Testis (tissue), 3 donors: ENCODE measurements around the gene MSI2. TPM values are rescaled to one million over a fixed set of nuclear protein-coding genes. Genes with fewer than 3 reads are reported as not detected.

ENCODE experiments used
- DNase-seq: peaks from one replicate; pipeline ENCODE4 v3.0.0-alpha.2; 2019
- H3K27ac ChIP-seq, 2 donors: fragments of 200-600 bp; sonication (generic); one replicate each; pipeline ENCODE4 v1.5.1; 2019
- H3K27me3 ChIP-seq: fragments of 200-600 bp; sonication (generic); one replicate; pipeline ENCODE4 v1.5.1; 2019
- H3K36me3 ChIP-seq: fragments of 200-600 bp; sonication (generic); one replicate; pipeline ENCODE4 v1.5.1; 2017; ENCODE audit warnings: low read depth; ENCODE audit errors: missing control alignments
- H3K4me1 ChIP-seq: fragments of 200-600 bp; sonication (generic); one replicate; pipeline ENCODE4 v1.5.1; 2019
- H3K4me3 ChIP-seq, 2 donors: fragments of 200-600 bp; sonication (generic); one replicate each; pipeline ENCODE4 v1.5.1; 2017 to 2019
- H3K9me3 ChIP-seq: fragments of 200-600 bp; sonication (generic); one replicate; pipeline ENCODE4 v1.5.1; 2017
- CTCF ChIP-seq, 3 experiments: fragments of 450-650 bp in 2 of 3; fragments of 200-600 bp in 1 of 3; sonication (generic) in 1 of 3; IDR thresholded peaks; one replicate each; pipeline ENCODE4 v1.5.1; 2016 to 2019; ENCODE audit warnings: antibody characterized with exemption in 3 of 3, mild to moderate bottlenecking in 2 of 3, moderate library complexity in 1 of 3
- POLR2A ChIP-seq: fragments of 450-650 bp; IDR thresholded peaks from one replicate; pipeline ENCODE4 v1.6.1; 2017; ENCODE audit warnings: antibody characterized with exemption, mild to moderate bottlenecking, moderate library complexity
- WGBS, 2 donors: methylation state at CpG; one replicate each; pipeline ENCODE4 v1.1.5; 2018; 5-methylcytosine and 5-hydroxymethylcytosine counted together
- intact Hi-C: fragments of 100-400 bp; cut with DNase I; formaldehyde crosslinking; loops from one replicate; pipeline ENCODE4 v1.15.1; 2023; ENCODE audit warnings: low total_unique reads
- polyA plus RNA-seq: library from polyadenylated mRNA; stranded (reverse); fragments of 350-450 nt; fragmentation: Illumina TruSeq; extraction: RNeasy Lipid Tissue Mini Kit (QIAGEN cat#74804); gene quantifications from one replicate; pipeline ENCODE4 v1.2.3, GENCODE V29; 2014; ENCODE audit warnings: low read depth, low replicate concordance; ENCODE audit not compliant: insufficient read depth
- total RNA-seq, 2 donors: library from RNA; depleted of rRNA; stranded (reverse); fragments of >200 nt; gene quantifications; one replicate each; pipeline ENCODE4 v1.2.3, GENCODE V29; 2016

The MSI2 gene
- total and polyA plus RNA-seq, 3 donors from 2014 or later = 46.5 to 106 (median 76.6) TPM

- H3K36me3 ChIP-seq = no peaks in the 10 kb centered on the region
- no peak for DNase-seq
- TF ChIP-seq CTCF (IDR thresholded peaks at IDR 0.05) (no peak), POLR2A (no peak)
- no peak overlapping the region for H3K27ac ChIP-seq
- 93 to 97% methylated on average over 3 of the region's 3 CpGs for WGBS, 2 donors
- no peaks in the 10 kb centered on the region for H3K27me3 ChIP-seq
- no peak overlapping the region for H3K4me3 ChIP-seq
- intact Hi-C loops = no loop called here
- H3K9me3 ChIP-seq = no peaks in the 10 kb centered on the region
- H3K4me1 ChIP-seq = no peaks in the 10 kb centered on the region
These were observed 392.9 kb downstream of the MSI2 start for GRCh38 chr17:57649191-57649590.

- H3K36me3 ChIP-seq = no peaks in the 10 kb centered on the region
- no peaks in the 10 kb centered on the region for H3K9me3 ChIP-seq
- intact Hi-C loops = no loop called here
- no peak for DNase-seq
- H3K27ac ChIP-seq = no peak overlapping the region
- H3K4me3 ChIP-seq = no peak overlapping the region
- TF ChIP-seq POLR2A (no peak), CTCF (IDR thresholded peaks at IDR 0.05) (no peak)
- no peaks in the 10 kb centered on the region for H3K27me3 ChIP-seq
- 86 to 87% methylated on average over 7 to 8 of the region's 8 CpGs for WGBS, 2 donors
- no peaks in the 10 kb centered on the region for H3K4me1 ChIP-seq
These were observed 393.6 kb downstream of the MSI2 start for GRCh38 chr17:57649731-57650484.

- 84 to 86% methylated on average over 4 of the region's 4 CpGs for WGBS, 2 donors
- DNase-seq = no peak
- intact Hi-C loops = no loop called here
- H3K27ac ChIP-seq = no peak overlapping the region
- H3K9me3 ChIP-seq = no peaks in the 10 kb centered on the region
- TF ChIP-seq POLR2A (no peak), CTCF (IDR thresholded peaks at IDR 0.05) (no peak)
- H3K27me3 ChIP-seq = no peaks in the 10 kb centered on the region
- no peaks in the 10 kb centered on the region for H3K4me1 ChIP-seq
- no peaks in the 10 kb centered on the region for H3K36me3 ChIP-seq
- no peak overlapping the region for H3K4me3 ChIP-seq
These were observed 394.2 kb downstream of the MSI2 start for GRCh38 chr17:57650548-57650947.

- 83 to 92% methylated on average over 2 to 7 of the region's 7 CpGs for WGBS, 2 donors
- Histone ChIP-seq H3K4me1 (no peaks in the 10 kb centered on the region), H3K27me3 (no peaks in the 10 kb centered on the region), H3K9me3 (no peaks in the 10 kb centered on the region), H3K36me3 (no peaks in the 10 kb centered on the region), H3K4me3 (no peak overlapping the region), H3K27ac (no peak overlapping the region)
- intact Hi-C loops = no loop called here
- TF ChIP-seq POLR2A (no peak), CTCF (IDR thresholded peaks at IDR 0.05) (no peak)
- no peak for DNase-seq
These were observed 395.1 kb downstream of the MSI2 start for GRCh38 chr17:57651451-57651850.

- 95 to 97% methylated on average over 13 of the region's 13 CpGs for WGBS, 2 donors
- H3K4me3 ChIP-seq = no peak overlapping the region
- TF ChIP-seq CTCF (IDR thresholded peaks at IDR 0.05) (no peak), POLR2A (no peak)
- no peaks in the 10 kb centered on the region for H3K9me3 ChIP-seq
- H3K4me1 ChIP-seq = no peaks in the 10 kb centered on the region
- no peak for DNase-seq
- H3K27me3 ChIP-seq = no peaks in the 10 kb centered on the region
- no peak overlapping the region for H3K27ac ChIP-seq
- intact Hi-C loops = no loop called here
- H3K36me3 ChIP-seq = no peaks in the 10 kb centered on the region
These were observed 395.7 kb downstream of the MSI2 start for GRCh38 chr17:57651996-57652395.
